CD14-positive monocyte (primary cell): ENCODE measurements around the gene DHX29. TPM values are rescaled to one million over a fixed set of nuclear protein-coding genes. Genes with fewer than 3 reads are reported as not detected.

Source experiments
- DNase-seq, 3 donors: peaks; one replicate each; pipeline ENCODE4 v3.0.0-alpha.2; 2011 to 2022
- H2AFZ ChIP-seq: 2 replicates; pipeline ENCODE4 v1.6.0; 2012; ENCODE audit warnings: mild to moderate bottlenecking, low read depth, low read length, inconsistent platforms; ENCODE audit not compliant: insufficient read depth, poor library complexity, severe bottlenecking
- H3K27ac ChIP-seq, 2 donors: 1 replicate in 1 of 2; 2 replicates in 1 of 2; pipeline ENCODE4 v1.5.1; 2012 to 2013; ENCODE audit warnings: low read length in 2 of 2, control low read depth in 1 of 2, inconsistent platforms in 1 of 2, low read depth in 1 of 2, mild to moderate bottlenecking in 1 of 2
- H3K27me3 ChIP-seq, 2 donors: one replicate each; pipeline versions ENCODE4 v1.6.0 to v1.6.1; 2011 to 2013; ENCODE audit warnings: low read length in 2 of 2; ENCODE audit not compliant: control insufficient read depth in 2 of 2, insufficient read depth in 2 of 2
- H3K36me3 ChIP-seq, 2 donors: replicated peaks in 1 of 2; 1 replicate in 1 of 2; 2 replicates in 1 of 2; pipeline versions ENCODE4 v1.5.1 to v1.6.1; 2012 to 2013; ENCODE audit warnings: low read length in 2 of 2, control low read depth in 1 of 2, inconsistent platforms in 1 of 2, mild to moderate bottlenecking in 1 of 2; ENCODE audit not compliant: insufficient read depth in 2 of 2, control insufficient read depth in 1 of 2
- H3K4me1 ChIP-seq, 2 donors: 1 replicate in 1 of 2; 2 replicates in 1 of 2; pipeline versions ENCODE4 v1.5.1 to v1.6.1; 2012 to 2013; ENCODE audit warnings: low read length in 2 of 2, control low read depth in 1 of 2, inconsistent platforms in 1 of 2, mild to moderate bottlenecking in 1 of 2, moderate library complexity in 1 of 2; ENCODE audit not compliant: insufficient read depth in 2 of 2, control insufficient read depth in 1 of 2
- H3K4me2 ChIP-seq: replicated peaks from 2 replicates; pipeline ENCODE3; 2012; ENCODE audit warnings: low read length, moderate library complexity, mild to moderate bottlenecking; ENCODE audit not compliant: poor library complexity, severe bottlenecking; ENCODE audit errors: extremely low read depth
- H3K4me3 ChIP-seq, 3 experiments: fragments of 200-600 bp in 1 of 3; sonication (generic) in 1 of 3; replicated peaks in 1 of 3; 1 replicate in 2 of 3; 2 replicates in 1 of 3; pipeline ENCODE4 v1.5.1; 2011 to 2013; ENCODE audit warnings: low read length in 3 of 3, mild to moderate bottlenecking in 3 of 3, control low read depth in 2 of 3, low read depth in 2 of 3, inconsistent platforms in 1 of 3, moderate library complexity in 1 of 3
- H3K79me2 ChIP-seq: 2 replicates; pipeline ENCODE4 v1.6.0; 2012; ENCODE audit warnings: mild to moderate bottlenecking, control low read depth, inconsistent platforms, low read length, moderate library complexity; ENCODE audit not compliant: insufficient read depth
- H3K9ac ChIP-seq: 2 replicates; pipeline ENCODE4 v1.6.0; 2017; ENCODE audit warnings: low read length, mild to moderate bottlenecking; ENCODE audit not compliant: insufficient read depth, poor library complexity, severe bottlenecking
- H3K9me3 ChIP-seq, 2 donors: replicated peaks in 1 of 2; 1 replicate in 1 of 2; 2 replicates in 1 of 2; pipeline versions ENCODE4 v1.5.1 to v1.6.1; 2012 to 2013; ENCODE audit warnings: low read length in 2 of 2, control low read depth in 1 of 2; ENCODE audit not compliant: control insufficient read depth in 1 of 2, insufficient read depth in 1 of 2
- H4K20me1 ChIP-seq: 2 replicates; pipeline ENCODE4 v1.6.0; 2012; ENCODE audit warnings: mild to moderate bottlenecking, low read length, control low read depth, moderate library complexity; ENCODE audit not compliant: insufficient read depth
- H3K27ac Mint-ChIP-seq, 7 donors: one replicate each; pipeline ENCODE4 v1.8.0; 2020; ENCODE audit warnings: mild to moderate bottlenecking in 7 of 7, mixed read lengths in 7 of 7, moderate library complexity in 6 of 7, inconsistent platforms in 2 of 7
- H3K27me3 Mint-ChIP-seq, 3 donors: one replicate each; pipeline ENCODE4 v1.8.0; 2021 to 2022; ENCODE audit warnings: low read depth in 3 of 3, mild to moderate bottlenecking in 3 of 3, mixed read lengths in 3 of 3, moderate library complexity in 3 of 3, inconsistent platforms in 1 of 3
- H3K36me3 Mint-ChIP-seq, 2 donors: one replicate each; pipeline ENCODE4 v1.8.0; 2020; ENCODE audit warnings: mixed read lengths in 2 of 2, inconsistent platforms in 1 of 2, mild to moderate bottlenecking in 1 of 2
- H3K4me1 Mint-ChIP-seq: one replicate; pipeline ENCODE4 v1.8.0; 2020; ENCODE audit warnings: mild to moderate bottlenecking, mixed read lengths
- H3K4me3 Mint-ChIP-seq, 2 donors: one replicate each; pipeline ENCODE4 v1.8.0; 2020; ENCODE audit warnings: mild to moderate bottlenecking in 2 of 2, mixed read lengths in 2 of 2, moderate library complexity in 1 of 2
- H3K9me3 Mint-ChIP-seq, 7 donors: one replicate each; pipeline ENCODE4 v1.8.0; 2020 to 2022; ENCODE audit warnings: mixed read lengths in 7 of 7, mild to moderate bottlenecking in 6 of 7, moderate library complexity in 6 of 7, inconsistent platforms in 2 of 7
- CTCF ChIP-seq: fragments of 200-600 bp; IDR thresholded peaks from one replicate; pipeline ENCODE4 v1.8.0; 2022; ENCODE audit warnings: antibody characterized with exemption, mild to moderate bottlenecking
- WGBS: methylation state at CpG from one replicate; pipeline ENCODE4 v1.1.5; 2013; ENCODE audit warnings: missing lambda C conversion rate; ENCODE audit not compliant: insufficient coverage; 5-methylcytosine and 5-hydroxymethylcytosine counted together
- intact Hi-C, 2 donors: fragments of 100-400 bp; cut with micrococcal nuclease; formaldehyde crosslinking; loops; one replicate each; pipeline versions ENCODE4 v1.15.0 to v1.15.1; 2023
- polyA plus RNA-seq, 3 donors: library from polyadenylated mRNA; depleted of rRNA in 1 of 3; unstranded in 2 of 3; stranded (reverse) in 1 of 3; fragments of 300-500 nt in 2 of 3; fragments of >200 nt in 1 of 3; fragmentation: Illumina TruSeq in 2 of 3; gene quantifications; 1 replicate in 2 of 3; 2 replicates in 1 of 3; pipeline ENCODE4 v1.2.3, GENCODE V29; 2012 to 2021

DHX29 gene
- polyA plus RNA-seq, 3 donors, result 5.2 to 15.9 (median 9.7) TPM

GRCh38 chr5:55300890-55301289 lies 6.6 kb downstream of the DHX29 start:
- Histone ChIP-seq H3K4me1 (peaks cover 12 to 26% of the 10 kb centered on the region in 2 donors), H3K27me3 (no peaks in the 10 kb centered on the region), H3K4me2 (no peak overlapping the region), H2AFZ (no peak overlapping the region), H3K36me3 (peaks cover 24 to 43% of the 10 kb centered on the region in 2 donors), H4K20me1 (peaks cover 34% of the 10 kb centered on the region), H3K79me2 (peaks cover 63% of the 10 kb centered on the region), H3K9ac (no peak overlapping the region), H3K27ac (no peak overlapping the region), H3K4me3 (no peak overlapping the region), H3K9me3 (peaks cover 0 to 6% of the 10 kb centered on the region in 2 donors)
- H3K4me1 Mint-ChIP-seq, result peaks cover 13% of the 10 kb centered on the region
- H3K27me3 Mint-ChIP-seq, result peaks cover 0 to 1% (median 0%) of the 10 kb centered on the region in 3 donors
- no peak overlapping the region for H3K27ac Mint-ChIP-seq
- intact Hi-C loops, result no loop called here
- WGBS, result 100% methylated on average over 2 of the region's 2 CpGs
- TF ChIP-seq CTCF, result no peak
- peaks cover 4 to 17% (median 11%) of the 10 kb centered on the region in 7 donors for H3K9me3 Mint-ChIP-seq
- H3K4me3 Mint-ChIP-seq, result no peak overlapping the region
- peaks cover 32 to 34% of the 10 kb centered on the region in 2 donors for H3K36me3 Mint-ChIP-seq
- DNase-seq, result no peak

- no CpG with 5 or more reads among the region's 1 CpG for WGBS
- H3K36me3 ChIP-seq, result peaks cover 75 to 92% of the 10 kb centered on the region in 2 donors
- TF ChIP-seq CTCF, result no peak
Observed at GRCh38 chr5:55294935-55295334, 12.6 kb downstream of the DHX29 start.

More at GRCh38 chr5:55294935-55295334, 12.6 kb downstream of the DHX29 start:
- Mint-ChIP-seq H3K4me3 (no peak overlapping the region), H3K36me3 (peaks cover 76 to 77% of the 10 kb centered on the region in 2 donors), H3K27me3 (peaks cover 0 to 1% (median 0%) of the 10 kb centered on the region in 3 donors), H3K4me1 (no peaks in the 10 kb centered on the region), H3K9me3 (no peaks in the 10 kb centered on the region), H3K27ac (no peak overlapping the region)
- H3K79me2 ChIP-seq, result peaks cover 16% of the 10 kb centered on the region
- H3K27ac ChIP-seq, result no peak overlapping the region
- H3K4me3 ChIP-seq, result no peak overlapping the region
- no peak overlapping the region for H2AFZ ChIP-seq
- no peak for DNase-seq
- H3K9ac ChIP-seq, result no peak overlapping the region
- intact Hi-C loops, result no loop called here
- H3K27me3 ChIP-seq, result no peaks in the 10 kb centered on the region
- H3K9me3 ChIP-seq, result no peaks in the 10 kb centered on the region
- H4K20me1 ChIP-seq, result peaks cover 4% of the 10 kb centered on the region
- no peak overlapping the region for H3K4me2 ChIP-seq
- H3K4me1 ChIP-seq, result no peaks in the 10 kb centered on the region
